Measurements from ENCODE around the gene GLI1.

The GLI1 gene

GRCh38 chr12:57521525-57522010, 62.0 kb downstream of the GLI1 start:
- DNase-seq, result no peak
